Neutrophil (primary cell): ENCODE measurements around the gene DCHS1.

Source experiments
- H3K27ac ChIP-seq: fragments of 200-600 bp; sonication (generic); 2 replicates; pipeline ENCODE4 v1.5.1; 2016; ENCODE audit warnings: mild to moderate bottlenecking, moderate library complexity
- H3K27me3 ChIP-seq: fragments of 200-600 bp; sonication (generic); 2 replicates; pipeline ENCODE4 v1.6.0; 2016; ENCODE audit warnings: mild to moderate bottlenecking
- H3K36me3 ChIP-seq: fragments of 200-600 bp; sonication (generic); 2 replicates; pipeline ENCODE4 v1.5.1; 2017
- H3K4me1 ChIP-seq, 2 experiments: fragments of 200-600 bp in 1 of 2; sonication (generic) in 1 of 2; 1 replicate in 1 of 2; 2 replicates in 1 of 2; pipeline versions ENCODE4 v1.5.1 to v1.6.1; 2013 to 2016; ENCODE audit warnings: low read depth in 1 of 2, low read length in 1 of 2, mild to moderate bottlenecking in 1 of 2, moderate library complexity in 1 of 2; ENCODE audit not compliant: control insufficient read depth in 1 of 2, insufficient read depth in 1 of 2
- H3K4me3 ChIP-seq, 2 experiments: fragments of 200-600 bp in 1 of 2; sonication (generic) in 1 of 2; 1 replicate in 1 of 2; 2 replicates in 1 of 2; pipeline ENCODE4 v1.5.1; 2013 to 2016; ENCODE audit warnings: low read depth in 1 of 2, low read length in 1 of 2, mild to moderate bottlenecking in 1 of 2, moderate library complexity in 1 of 2
- H3K9me3 ChIP-seq: fragments of 200-600 bp; sonication (generic); 2 replicates; pipeline ENCODE4 v1.5.1; 2016
- TF ChIP-seq, protein P1 (sequence below): fragments of 200-600 bp; sonication (generic); IDR thresholded peaks from 2 replicates; pipeline ENCODE4 v1.5.1; 2016; ENCODE audit warnings: antibody characterized with exemption

The DCHS1 gene

DNA sequence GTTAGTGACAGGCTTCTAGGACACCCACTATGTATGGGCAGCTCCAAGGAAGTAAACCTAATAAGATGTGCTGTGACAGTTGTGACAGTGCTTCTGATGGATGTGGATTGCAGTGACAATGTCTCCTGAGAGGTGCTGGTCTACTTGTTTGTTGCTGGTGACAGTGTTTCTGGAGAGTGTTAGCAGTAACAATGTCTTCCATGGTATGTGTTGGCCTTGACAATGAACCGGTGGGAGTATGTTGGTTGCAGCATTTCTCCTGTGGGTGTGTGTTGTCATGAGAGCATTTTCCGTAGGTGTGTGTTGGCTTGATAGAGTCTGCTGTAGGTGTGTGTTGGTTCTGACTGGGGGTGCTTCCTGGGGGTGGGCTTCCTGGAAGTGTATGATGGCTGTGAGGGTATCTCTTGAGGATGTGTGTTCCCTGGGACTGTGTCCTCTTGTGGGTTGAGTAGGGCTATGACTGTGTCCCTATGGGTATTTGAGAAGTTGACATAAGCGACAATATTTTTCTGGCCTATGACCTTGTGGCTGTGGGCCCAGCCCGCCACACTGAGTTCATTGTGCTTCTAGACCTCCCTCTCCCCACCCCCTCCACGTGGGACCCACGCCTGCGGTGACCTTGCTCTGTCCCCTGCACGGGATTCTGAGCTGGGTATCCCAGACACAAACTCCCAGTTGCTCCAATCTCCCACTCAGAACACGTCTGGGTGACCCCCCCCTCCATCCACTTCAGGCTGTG, 1.2 kb downstream of the DCHS1 start:
- peak overlapping the region in 1 of 2 experiments; percentile 56 for H3K4me3 ChIP-seq
- H3K4me1 ChIP-seq: peaks cover 4 to 6% of the 10 kb centered on the region in 2 experiments
- no peaks in the 10 kb centered on the region for H3K9me3 ChIP-seq
- H3K36me3 ChIP-seq: no peaks in the 10 kb centered on the region
- TF ChIP-seq, protein P1, sequence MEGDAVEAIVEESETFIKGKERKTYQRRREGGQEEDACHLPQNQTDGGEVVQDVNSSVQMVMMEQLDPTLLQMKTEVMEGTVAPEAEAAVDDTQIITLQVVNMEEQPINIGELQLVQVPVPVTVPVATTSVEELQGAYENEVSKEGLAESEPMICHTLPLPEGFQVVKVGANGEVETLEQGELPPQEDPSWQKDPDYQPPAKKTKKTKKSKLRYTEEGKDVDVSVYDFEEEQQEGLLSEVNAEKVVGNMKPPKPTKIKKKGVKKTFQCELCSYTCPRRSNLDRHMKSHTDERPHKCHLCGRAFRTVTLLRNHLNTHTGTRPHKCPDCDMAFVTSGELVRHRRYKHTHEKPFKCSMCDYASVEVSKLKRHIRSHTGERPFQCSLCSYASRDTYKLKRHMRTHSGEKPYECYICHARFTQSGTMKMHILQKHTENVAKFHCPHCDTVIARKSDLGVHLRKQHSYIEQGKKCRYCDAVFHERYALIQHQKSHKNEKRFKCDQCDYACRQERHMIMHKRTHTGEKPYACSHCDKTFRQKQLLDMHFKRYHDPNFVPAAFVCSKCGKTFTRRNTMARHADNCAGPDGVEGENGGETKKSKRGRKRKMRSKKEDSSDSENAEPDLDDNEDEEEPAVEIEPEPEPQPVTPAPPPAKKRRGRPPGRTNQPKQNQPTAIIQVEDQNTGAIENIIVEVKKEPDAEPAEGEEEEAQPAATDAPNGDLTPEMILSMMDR: no peak
- H3K27me3 ChIP-seq: peaks cover 71% of the 10 kb centered on the region
- no peak overlapping the region for H3K27ac ChIP-seq

GRCh38 chr11:6653656-6654055, 2.0 kb downstream of the DCHS1 start:
- no peaks in the 10 kb centered on the region for H3K36me3 ChIP-seq
- no peaks in the 10 kb centered on the region for H3K9me3 ChIP-seq
- no peak overlapping the region for H3K27ac ChIP-seq
- peaks cover 4 to 6% of the 10 kb centered on the region in 2 experiments for H3K4me1 ChIP-seq
- peaks cover 68% of the 10 kb centered on the region for H3K27me3 ChIP-seq
- TF ChIP-seq, protein P1: no peak
- H3K4me3 ChIP-seq: no peak overlapping the region

- H3K36me3 ChIP-seq: no peaks in the 10 kb centered on the region
- H3K27ac ChIP-seq: no peak overlapping the region
- peaks cover 4 to 6% of the 10 kb centered on the region in 2 experiments for H3K4me1 ChIP-seq
- H3K27me3 ChIP-seq: peaks cover 64% of the 10 kb centered on the region
- no peaks in the 10 kb centered on the region for H3K9me3 ChIP-seq
- TF ChIP-seq, protein P1: no peak
- no peak overlapping the region for H3K4me3 ChIP-seq
These were observed 2.5 kb downstream of the DCHS1 start for GRCh38 chr11:6653097-6653496.

- peaks cover 7 to 9% of the 10 kb centered on the region in 2 experiments for H3K4me1 ChIP-seq
- TF ChIP-seq, protein P1: no peak
- H3K27ac ChIP-seq: no peak overlapping the region
- H3K27me3 ChIP-seq: peaks cover 55% of the 10 kb centered on the region
- no peaks in the 10 kb centered on the region for H3K9me3 ChIP-seq
- no peak overlapping the region for H3K4me3 ChIP-seq
- H3K36me3 ChIP-seq: no peaks in the 10 kb centered on the region
These were observed 3.4 kb downstream of the DCHS1 start for GRCh38 chr11:6652182-6652581.

GRCh38 chr11:6650980-6651379, 4.6 kb downstream of the DCHS1 start:
- TF ChIP-seq, protein P1: no peak
- Histone ChIP-seq H3K27ac (no peak overlapping the region), H3K4me3 (no peak overlapping the region), H3K9me3 (no peaks in the 10 kb centered on the region), H3K4me1 (peaks cover 16 to 17% of the 10 kb centered on the region in 2 experiments), H3K36me3 (no peaks in the 10 kb centered on the region), H3K27me3 (peaks cover 43% of the 10 kb centered on the region)
